ENCODE results near the gene SLC6A18.

The SLC6A18 gene

GRCh38 chr5:1291611-1292080, 66.5 kb downstream of the SLC6A18 start:
- DNase-seq (ENCODE audit: extremely low read depth, low read depth): no peak
- H3K4me3 ChIP-seq (replicated peaks; ENCODE audit: low read depth, low read length): no peak overlapping the region
- TF ChIP-seq, protein P1, sequence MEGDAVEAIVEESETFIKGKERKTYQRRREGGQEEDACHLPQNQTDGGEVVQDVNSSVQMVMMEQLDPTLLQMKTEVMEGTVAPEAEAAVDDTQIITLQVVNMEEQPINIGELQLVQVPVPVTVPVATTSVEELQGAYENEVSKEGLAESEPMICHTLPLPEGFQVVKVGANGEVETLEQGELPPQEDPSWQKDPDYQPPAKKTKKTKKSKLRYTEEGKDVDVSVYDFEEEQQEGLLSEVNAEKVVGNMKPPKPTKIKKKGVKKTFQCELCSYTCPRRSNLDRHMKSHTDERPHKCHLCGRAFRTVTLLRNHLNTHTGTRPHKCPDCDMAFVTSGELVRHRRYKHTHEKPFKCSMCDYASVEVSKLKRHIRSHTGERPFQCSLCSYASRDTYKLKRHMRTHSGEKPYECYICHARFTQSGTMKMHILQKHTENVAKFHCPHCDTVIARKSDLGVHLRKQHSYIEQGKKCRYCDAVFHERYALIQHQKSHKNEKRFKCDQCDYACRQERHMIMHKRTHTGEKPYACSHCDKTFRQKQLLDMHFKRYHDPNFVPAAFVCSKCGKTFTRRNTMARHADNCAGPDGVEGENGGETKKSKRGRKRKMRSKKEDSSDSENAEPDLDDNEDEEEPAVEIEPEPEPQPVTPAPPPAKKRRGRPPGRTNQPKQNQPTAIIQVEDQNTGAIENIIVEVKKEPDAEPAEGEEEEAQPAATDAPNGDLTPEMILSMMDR (IDR thresholded peaks at IDR 0.05; ENCODE audit: low read depth, low read length, missing control alignments): no peak

- no peak for DNase-seq (ENCODE audit: extremely low read depth, low read depth)
- TF ChIP-seq, protein P1 (IDR thresholded peaks at IDR 0.05; ENCODE audit: low read depth, low read length, missing control alignments): no peak
Observed at GRCh38 chr5:1292139-1292538, 67.0 kb downstream of the SLC6A18 start.

DNA sequence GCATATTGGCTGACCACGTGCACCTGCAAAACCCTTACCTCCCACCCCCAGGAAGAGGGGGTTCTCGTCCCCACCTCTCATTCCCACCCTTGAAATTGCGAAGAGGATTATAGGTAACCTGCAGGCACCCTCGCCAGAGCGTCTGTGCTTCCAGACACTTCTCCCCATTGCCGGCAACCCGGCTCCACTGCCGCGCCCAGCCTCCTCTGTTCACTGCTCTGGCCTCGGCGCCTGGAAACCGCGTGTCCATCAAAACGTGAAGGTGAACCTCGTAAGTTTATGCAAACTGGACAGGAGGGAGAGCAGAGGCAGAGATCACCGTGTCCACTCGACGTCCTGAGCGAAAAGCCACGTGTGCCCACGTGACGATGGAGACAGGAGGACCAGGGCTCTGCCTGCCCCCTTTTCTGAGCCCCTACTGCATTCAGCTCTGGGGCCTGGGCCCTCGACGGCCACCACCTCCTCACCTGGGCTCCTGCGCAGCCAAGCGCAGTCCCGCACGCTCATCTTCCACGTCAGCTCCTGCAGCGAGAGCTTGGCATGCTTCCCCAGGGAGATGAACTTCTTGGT, 67.8 kb downstream of the SLC6A18 start:
- no peak for DNase-seq (ENCODE audit: extremely low read depth, low read depth)
- TF ChIP-seq, protein P1 (IDR thresholded peaks at IDR 0.05; ENCODE audit: low read depth, low read length, missing control alignments): no peak
- no peak overlapping the region for H3K4me3 ChIP-seq (replicated peaks; ENCODE audit: low read depth, low read length)

More at GRCh38 chr5:1292139-1292538, 67.0 kb downstream of the SLC6A18 start:
- H3K4me3 ChIP-seq (replicated peaks; ENCODE audit: low read depth, low read length): no peak overlapping the region

GRCh38 chr5:1293416-1294205, 68.4 kb downstream of the SLC6A18 start:
- TF ChIP-seq, protein P1 (IDR thresholded peaks at IDR 0.05; ENCODE audit: low read depth, low read length, missing control alignments): no peak
- no peak for DNase-seq (ENCODE audit: extremely low read depth, low read depth)
- peak overlapping the region; percentile 36 for H3K4me3 ChIP-seq (replicated peaks; ENCODE audit: low read depth, low read length)

DNA sequence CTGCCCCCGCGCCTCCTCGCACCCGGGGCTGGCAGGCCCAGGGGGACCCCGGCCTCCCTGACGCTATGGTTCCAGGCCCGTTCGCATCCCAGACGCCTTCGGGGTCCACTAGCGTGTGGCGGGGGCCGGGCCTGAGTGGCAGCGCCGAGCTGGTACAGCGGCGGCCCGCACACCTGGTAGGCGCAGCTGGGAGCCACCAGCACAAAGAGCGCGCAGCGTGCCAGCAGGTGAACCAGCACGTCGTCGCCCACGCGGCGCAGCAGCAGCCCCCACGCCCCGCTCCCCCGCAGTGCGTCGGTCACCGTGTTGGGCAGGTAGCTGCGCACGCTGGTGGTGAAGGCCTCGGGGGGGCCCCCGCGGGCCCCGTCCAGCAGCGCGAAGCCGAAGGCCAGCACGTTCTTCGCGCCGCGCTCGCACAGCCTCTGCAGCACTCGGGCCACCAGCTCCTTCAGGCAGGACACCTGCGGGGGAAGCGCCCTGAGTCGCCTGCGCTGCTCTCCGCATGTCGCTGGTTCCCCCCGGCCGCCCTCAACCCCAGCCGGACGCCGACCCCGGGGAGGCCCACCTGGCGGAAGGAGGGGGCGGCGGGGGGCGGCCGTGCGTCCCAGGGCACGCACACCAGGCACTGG, 69.1 kb downstream of the SLC6A18 start:
- TF ChIP-seq, protein P1 (IDR thresholded peaks at IDR 0.05; ENCODE audit: low read depth, low read length, missing control alignments): no peak

DNA sequence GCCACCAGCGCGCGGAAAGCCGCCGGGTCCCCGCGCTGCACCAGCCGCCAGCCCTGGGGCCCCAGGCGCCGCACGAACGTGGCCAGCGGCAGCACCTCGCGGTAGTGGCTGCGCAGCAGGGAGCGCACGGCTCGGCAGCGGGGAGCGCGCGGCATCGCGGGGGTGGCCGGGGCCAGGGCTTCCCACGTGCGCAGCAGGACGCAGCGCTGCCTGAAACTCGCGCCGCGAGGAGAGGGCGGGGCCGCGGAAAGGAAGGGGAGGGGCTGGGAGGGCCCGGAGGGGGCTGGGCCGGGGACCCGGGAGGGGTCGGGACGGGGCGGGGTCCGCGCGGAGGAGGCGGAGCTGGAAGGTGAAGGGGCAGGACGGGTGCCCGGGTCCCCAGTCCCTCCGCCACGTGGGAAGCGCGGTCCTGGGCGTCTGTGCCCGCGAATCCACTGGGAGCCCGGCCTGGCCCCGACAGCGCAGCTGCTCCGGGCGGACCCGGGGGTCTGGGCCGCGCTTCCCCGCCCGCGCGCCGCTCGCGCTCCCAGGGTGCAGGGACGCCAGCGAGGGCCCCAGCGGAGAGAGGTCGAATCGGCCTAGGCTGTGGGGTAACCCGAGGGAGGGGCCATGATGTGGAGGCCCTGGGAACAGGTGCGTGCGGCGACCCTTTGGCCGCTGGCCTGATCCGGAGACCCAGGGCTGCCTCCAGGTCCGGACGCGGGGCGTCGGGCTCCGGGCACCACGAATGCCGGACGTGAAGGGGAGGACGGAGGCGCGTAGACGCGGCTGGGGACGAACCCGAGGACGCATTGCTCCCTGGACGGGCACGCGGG, 69.9 kb downstream of the SLC6A18 start, which contains the start of gene TERT:
Gene TERT (minus strand): TSS at position 234 of the 815 bp plus-strand sequence. CDS start 79 bp downstream, at position 155.
- TF ChIP-seq, protein P1 (IDR thresholded peaks at IDR 0.05; ENCODE audit: low read depth, low read length, missing control alignments): no peak
- H3K4me3 ChIP-seq (replicated peaks; ENCODE audit: low read depth, low read length): peak within 1 kb of the TSS; percentile 36
- no peak for DNase-seq (ENCODE audit: extremely low read depth, low read depth)

More for the DNA sequence above, 69.1 kb downstream of the SLC6A18 start:
- H3K4me3 ChIP-seq (replicated peaks; ENCODE audit: low read depth, low read length): peak overlapping the region; percentile 36
- DNase-seq (ENCODE audit: extremely low read depth, low read depth): no peak

All from HFF-Myc (cell line).